Measurements from ENCODE around the gene GNAO1. TPM values are rescaled to one million over a fixed set of nuclear protein-coding genes. Genes with fewer than 3 reads are reported as not detected.

GNAO1 gene
- total and polyA plus RNA-seq, 2 of the 13 experiments (the other 11 are each of a cell fraction or from before 2014, with no cell fraction given), result not detected

DNA sequence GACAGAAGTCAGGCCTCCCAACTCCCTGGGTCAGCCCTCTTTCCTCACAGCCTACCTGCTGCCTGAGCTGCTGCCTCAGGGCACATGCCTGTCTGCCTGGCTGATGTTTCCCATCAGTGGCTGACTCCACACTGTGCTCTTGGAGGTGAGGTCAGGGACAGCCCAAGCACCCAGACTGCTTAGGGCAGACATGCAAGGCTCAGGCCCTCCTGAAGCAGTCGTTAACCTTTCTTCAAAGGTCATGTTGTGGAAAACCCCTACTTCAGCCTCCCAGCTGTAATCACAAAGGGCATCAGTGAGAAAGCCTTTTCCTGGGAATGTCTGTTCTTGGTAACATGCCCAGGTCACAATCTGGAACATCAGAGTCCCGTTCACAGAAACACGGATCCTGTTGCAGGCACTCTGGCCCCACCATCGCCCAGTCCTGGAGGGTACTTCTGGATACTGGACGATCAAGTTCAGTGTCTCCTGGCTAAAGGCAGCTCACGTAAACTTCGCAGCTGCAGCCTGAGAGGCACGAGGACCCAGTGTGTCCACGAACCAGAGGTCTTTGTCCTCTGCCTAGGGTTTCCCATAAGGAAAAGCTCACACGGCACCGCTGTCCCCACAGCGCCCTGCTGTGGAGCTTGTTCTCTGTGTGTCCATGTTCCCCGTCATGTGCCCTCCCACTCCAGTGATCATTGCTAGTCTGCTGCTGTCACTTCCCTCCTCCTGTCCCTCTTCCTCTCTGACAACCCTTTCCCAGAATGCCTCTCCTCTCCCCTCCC, 54.9 kb downstream of the GNAO1 start:
- no peak overlapping the region for H3K9ac ChIP-seq (ENCODE audit: insufficient read depth, low read depth, low read length)
- H3K27ac ChIP-seq (ENCODE audit: extremely low read length, insufficient read depth, low read length), result no peak overlapping the region
- intact Hi-C loops (cut with micrococcal nuclease; ENCODE audit: unreplicated experiment), result no loop called here
- no peaks in the 10 kb centered on the region for H3K79me2 ChIP-seq (ENCODE audit: insufficient read depth, low read length)
- ChIA-PET POLR2A (no interaction called here), CTCF (ENCODE audit: low intra/inter-chr PET ratio, low total read pairs) (no interaction called here)
- in situ Hi-C loops (cut with HindIII; ENCODE audit: extremely low pct_ligation_motif_present, low pct_unique_long_range_greater_than_20kb), result no loop called here
- ATAC-seq, result peak; percentile 84
- H3K9me3 ChIP-seq (ENCODE audit: low read length), result no peaks in the 10 kb centered on the region
- H3K4me1 ChIP-seq (ENCODE audit: insufficient read depth, low read length), result no peaks in the 10 kb centered on the region
- DNase-seq (ENCODE audit: low spot score), result peak; percentile 18
- no peak overlapping the region for H3K4me2 ChIP-seq (ENCODE audit: low read depth, low read length)
- peak; percentile 34 for FAIRE-seq
- no peak overlapping the region for H2AFZ ChIP-seq (ENCODE audit: low read length)
- no peaks in the 10 kb centered on the region for H4K20me1 ChIP-seq (ENCODE audit: insufficient read depth, low read length)
- WGBS (ENCODE audit: low lambda C conversion rate), result 16% methylated on average over 11 of the region's 13 CpGs
- no TSS peak for BruUV-seq (replicated peaks)
- TF ChIP-seq CTCF (CRISPR knock-in tag; IDR thresholded peaks at IDR 0.05) (peak; percentile 47), STAG1 (CRISPR knock-in tag; IDR thresholded peaks at IDR 0.05) (peak; percentile 21; the same call in 1 of the 2 replicates), ZNF510 (CRISPR knock-in tag; IDR thresholded peaks at IDR 0.05; ENCODE audit: low read depth) (no peak)
- TF ChIP-seq, protein P1, sequence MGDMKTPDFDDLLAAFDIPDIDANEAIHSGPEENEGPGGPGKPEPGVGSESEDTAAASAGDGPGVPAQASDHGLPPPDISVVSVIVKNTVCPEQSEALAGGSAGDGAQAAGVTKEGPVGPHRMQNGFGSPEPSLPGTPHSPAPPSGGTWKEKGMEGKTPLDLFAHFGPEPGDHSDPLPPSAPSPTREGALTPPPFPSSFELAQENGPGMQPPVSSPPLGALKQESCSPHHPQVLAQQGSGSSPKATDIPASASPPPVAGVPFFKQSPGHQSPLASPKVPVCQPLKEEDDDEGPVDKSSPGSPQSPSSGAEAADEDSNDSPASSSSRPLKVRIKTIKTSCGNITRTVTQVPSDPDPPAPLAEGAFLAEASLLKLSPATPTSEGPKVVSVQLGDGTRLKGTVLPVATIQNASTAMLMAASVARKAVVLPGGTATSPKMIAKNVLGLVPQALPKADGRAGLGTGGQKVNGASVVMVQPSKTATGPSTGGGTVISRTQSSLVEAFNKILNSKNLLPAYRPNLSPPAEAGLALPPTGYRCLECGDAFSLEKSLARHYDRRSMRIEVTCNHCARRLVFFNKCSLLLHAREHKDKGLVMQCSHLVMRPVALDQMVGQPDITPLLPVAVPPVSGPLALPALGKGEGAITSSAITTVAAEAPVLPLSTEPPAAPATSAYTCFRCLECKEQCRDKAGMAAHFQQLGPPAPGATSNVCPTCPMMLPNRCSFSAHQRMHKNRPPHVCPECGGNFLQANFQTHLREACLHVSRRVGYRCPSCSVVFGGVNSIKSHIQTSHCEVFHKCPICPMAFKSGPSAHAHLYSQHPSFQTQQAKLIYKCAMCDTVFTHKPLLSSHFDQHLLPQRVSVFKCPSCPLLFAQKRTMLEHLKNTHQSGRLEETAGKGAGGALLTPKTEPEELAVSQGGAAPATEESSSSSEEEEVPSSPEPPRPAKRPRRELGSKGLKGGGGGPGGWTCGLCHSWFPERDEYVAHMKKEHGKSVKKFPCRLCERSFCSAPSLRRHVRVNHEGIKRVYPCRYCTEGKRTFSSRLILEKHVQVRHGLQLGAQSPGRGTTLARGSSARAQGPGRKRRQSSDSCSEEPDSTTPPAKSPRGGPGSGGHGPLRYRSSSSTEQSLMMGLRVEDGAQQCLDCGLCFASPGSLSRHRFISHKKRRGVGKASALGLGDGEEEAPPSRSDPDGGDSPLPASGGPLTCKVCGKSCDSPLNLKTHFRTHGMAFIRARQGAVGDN (CRISPR knock-in tag; IDR thresholded peaks at IDR 0.05), result peak; percentile 27; the same call in 1 of the 2 replicates
- peaks cover 0 to 11% of the 10 kb centered on the region in 2 experiments; a peak in 2 of 5 replicates for H3K27me3 ChIP-seq (ENCODE audit: control insufficient read depth in 1 of 2, insufficient read depth in 2 of 2, low read length in 2 of 2)
- H3K36me3 ChIP-seq (replicated peaks in 1 of 2; ENCODE audit: control insufficient read depth in 1 of 2, insufficient read depth in 2 of 2, low read length in 2 of 2), result no peaks in the 10 kb centered on the region
- H3K4me3 ChIP-seq (replicated peaks in 1 of 3; ENCODE audit: insufficient read depth in 1 of 3, low read depth in 2 of 3, low read length in 3 of 3), result no peak overlapping the region

Data from HepG2 (cell line).